Skeletal muscle tissue (tissue), 4 donors: ENCODE data around the gene SCAF4. TPM values are rescaled to one million over a fixed set of nuclear protein-coding genes. Genes with fewer than 3 reads are reported as not detected.
"Not testable (repeated sequence)": the region's sequence is repeated elsewhere in the genome, so short reads cannot be mapped to it uniquely, and the experiment has no call there.

Experiments
- H3K27ac ChIP-seq: one replicate; pipeline ENCODE4 v1.7.0; 2013; ENCODE audit warnings: mild to moderate bottlenecking, low read depth, low read length, inconsistent platforms
- H3K27me3 ChIP-seq, 3 donors: one replicate each; pipeline ENCODE4 v1.7.0; 2013; ENCODE audit warnings: low read length in 3 of 3; ENCODE audit not compliant: control insufficient read depth in 3 of 3, insufficient read depth in 3 of 3
- H3K36me3 ChIP-seq, 3 donors: one replicate each; pipeline ENCODE4 v1.7.0; 2013; ENCODE audit warnings: low read length in 3 of 3; ENCODE audit not compliant: control insufficient read depth in 3 of 3, insufficient read depth in 3 of 3
- H3K4me1 ChIP-seq, 3 donors: one replicate each; pipeline ENCODE4 v1.7.0; 2013; ENCODE audit warnings: low read length in 3 of 3, mild to moderate bottlenecking in 3 of 3; ENCODE audit not compliant: control insufficient read depth in 3 of 3, insufficient read depth in 3 of 3
- H3K4me3 ChIP-seq, 3 donors: one replicate each; pipeline ENCODE4 v1.7.0; 2013; ENCODE audit warnings: low read length in 3 of 3
- H3K9ac ChIP-seq, 3 donors: one replicate each; pipeline ENCODE4 v1.7.0; 2013; ENCODE audit warnings: low read length in 3 of 3, mild to moderate bottlenecking in 3 of 3, moderate library complexity in 2 of 3, low read depth in 1 of 3
- H3K9me3 ChIP-seq, 3 donors: one replicate each; pipeline ENCODE4 v1.7.0; 2013; ENCODE audit warnings: low read length in 3 of 3; ENCODE audit not compliant: control insufficient read depth in 3 of 3
- total RNA-seq: library from RNA; depleted of rRNA; stranded (reverse); fragments of >200 nt; gene quantifications from one replicate; pipeline ENCODE4 v1.2.3, GENCODE V29; 2014
- donor health status: Osteomylitis.

Gene SCAF4
- total RNA-seq, 1 donor from 2014 or later, result 8.4 TPM

DNA sequence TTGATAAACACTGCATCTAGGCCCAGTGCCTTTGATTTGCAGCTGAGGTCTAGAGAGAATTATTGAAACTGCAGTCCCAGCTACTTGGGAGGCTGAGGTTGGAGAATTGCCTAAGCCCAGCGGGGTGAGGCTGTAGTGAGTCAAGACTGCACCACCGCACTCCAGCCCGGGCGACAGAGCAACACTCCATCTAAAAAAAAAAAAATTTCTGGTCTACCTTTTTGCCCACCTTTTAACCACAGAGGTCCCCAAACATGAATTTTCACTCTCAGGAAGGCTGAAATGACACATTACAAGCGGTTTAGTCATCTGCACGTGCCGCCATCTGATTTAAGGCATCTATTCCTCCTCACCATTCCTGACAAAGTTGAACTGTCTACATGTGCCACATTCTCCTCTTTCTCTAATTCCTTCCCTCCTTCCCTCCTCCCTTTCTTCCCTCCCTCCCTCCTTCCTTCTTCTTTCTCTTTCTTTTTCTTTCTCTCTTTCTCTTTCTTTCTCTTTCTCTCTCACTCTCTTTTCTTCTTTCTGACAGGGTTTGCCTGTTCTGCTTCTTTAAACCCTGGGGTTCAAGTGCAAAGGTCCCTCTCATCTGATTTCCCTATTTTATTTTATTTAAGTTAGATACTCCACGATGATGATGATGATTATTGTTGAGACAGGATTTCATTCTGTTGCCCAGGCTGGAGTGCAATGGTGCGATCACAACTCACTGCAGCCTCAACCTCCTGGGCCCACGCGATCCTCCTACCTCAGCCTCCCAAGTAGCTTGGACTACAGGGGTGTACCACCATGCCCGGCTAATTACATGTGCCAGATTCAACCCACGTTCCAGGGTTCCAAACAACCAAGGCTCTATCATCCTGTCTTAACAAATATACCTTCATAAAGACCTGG lies 75.5 kb downstream of the SCAF4 start:
- peaks cover 3 to 9% (median 7%) of the 10 kb centered on the region in 3 donors for H3K4me1 ChIP-seq

DNA sequence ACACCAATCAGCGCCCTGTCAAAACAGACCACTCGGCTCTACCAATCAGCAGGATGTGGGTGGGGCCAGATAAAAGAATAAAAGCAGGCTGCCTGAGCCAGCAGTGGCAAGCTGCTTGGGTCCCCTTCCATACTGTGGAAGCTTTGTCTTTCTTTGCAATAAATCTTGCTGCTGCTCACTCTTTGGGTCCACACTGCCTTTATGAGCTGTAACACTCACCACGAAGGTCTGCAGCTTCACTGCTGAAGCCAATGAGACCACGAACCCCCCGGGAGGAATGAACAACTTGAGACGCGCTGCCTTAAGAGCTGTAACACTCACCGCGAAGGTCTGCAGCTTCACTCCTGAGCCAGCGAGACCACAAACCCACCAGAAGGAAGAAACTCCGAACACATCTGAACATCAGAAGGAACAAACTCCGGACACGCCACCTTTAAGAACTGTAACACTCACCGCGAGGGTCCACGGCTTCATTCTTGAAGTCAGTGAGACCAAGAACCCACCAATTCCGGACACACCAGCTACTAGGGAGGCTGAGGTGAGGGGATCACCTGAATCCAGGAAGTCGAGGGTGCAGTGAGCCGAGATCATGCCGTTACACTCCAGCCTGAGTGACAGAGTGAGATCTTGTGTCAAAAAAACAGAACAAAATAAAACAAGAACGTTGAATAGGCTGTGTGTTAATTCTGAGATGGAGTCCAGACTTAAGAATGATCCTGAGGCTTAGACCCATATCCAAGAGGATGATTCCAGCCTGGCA lies 76.9 kb downstream of the SCAF4 start:
- not testable (repeated sequence) for H3K27ac ChIP-seq, H3K9me3 ChIP-seq, H3K4me3 ChIP-seq, H3K4me1 ChIP-seq, H3K27me3 ChIP-seq, H3K36me3 ChIP-seq, H3K9ac ChIP-seq

More for the DNA sequence above, 75.5 kb downstream of the SCAF4 start:
- no peak overlapping the region for H3K4me3 ChIP-seq
- H3K27ac ChIP-seq, result no peak overlapping the region
- H3K36me3 ChIP-seq, result no peaks in the 10 kb centered on the region
- H3K27me3 ChIP-seq, result no peaks in the 10 kb centered on the region
- H3K9ac ChIP-seq, result no peak overlapping the region
- no peaks in the 10 kb centered on the region for H3K9me3 ChIP-seq

DNA sequence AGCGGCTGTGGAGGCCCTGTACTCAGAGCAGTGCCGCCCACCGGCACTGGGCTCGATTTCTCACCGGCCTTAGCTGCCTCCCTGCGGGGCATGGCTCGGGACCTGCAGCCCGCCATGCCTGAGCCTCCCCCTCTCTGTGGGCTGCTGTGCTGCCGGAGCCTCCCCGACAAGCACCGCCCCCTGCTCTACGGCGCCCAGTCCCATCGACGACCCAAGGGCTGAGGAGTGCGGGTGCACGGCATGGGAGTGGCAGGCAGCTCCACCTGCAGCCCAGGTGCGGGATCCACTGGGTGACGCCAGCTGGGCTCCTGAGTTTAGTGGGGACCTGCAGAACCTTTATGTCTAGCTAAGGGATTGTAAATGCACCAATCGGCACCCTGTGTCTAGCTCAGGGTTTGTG lies 77.6 kb downstream of the SCAF4 start:
- Histone ChIP-seq H3K4me3 (no peak overlapping the region), H3K36me3 (no peaks in the 10 kb centered on the region), H3K9ac (no peak overlapping the region), H3K27me3 (no peaks in the 10 kb centered on the region), H3K9me3 (no peaks in the 10 kb centered on the region), H3K4me1 (peaks cover 0 to 4% (median 3%) of the 10 kb centered on the region in 3 donors), H3K27ac (no peak overlapping the region)

DNA sequence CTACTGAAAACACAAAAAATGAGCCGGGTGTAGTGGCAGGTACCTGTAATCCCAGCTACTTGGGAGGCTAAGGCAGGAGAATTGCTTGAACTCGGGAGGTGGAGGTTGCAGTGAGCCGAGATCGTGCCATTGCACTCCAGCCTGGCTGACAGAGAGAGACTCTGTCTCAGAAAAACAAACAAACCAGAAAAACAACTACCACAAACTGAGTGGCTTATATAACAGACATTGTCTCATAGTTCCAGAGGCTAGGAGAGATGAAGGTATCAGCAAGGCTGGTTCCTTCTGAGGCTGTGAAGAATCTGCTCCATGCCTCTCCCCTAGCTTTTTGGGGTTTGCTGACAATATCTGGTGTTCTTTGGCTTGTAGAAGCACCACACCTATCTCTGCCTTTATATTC lies 80.4 kb downstream of the SCAF4 start:
- not testable (repeated sequence) for H3K27ac ChIP-seq, H3K4me1 ChIP-seq, H3K9me3 ChIP-seq, H3K9ac ChIP-seq, H3K36me3 ChIP-seq, H3K27me3 ChIP-seq, H3K4me3 ChIP-seq

DNA sequence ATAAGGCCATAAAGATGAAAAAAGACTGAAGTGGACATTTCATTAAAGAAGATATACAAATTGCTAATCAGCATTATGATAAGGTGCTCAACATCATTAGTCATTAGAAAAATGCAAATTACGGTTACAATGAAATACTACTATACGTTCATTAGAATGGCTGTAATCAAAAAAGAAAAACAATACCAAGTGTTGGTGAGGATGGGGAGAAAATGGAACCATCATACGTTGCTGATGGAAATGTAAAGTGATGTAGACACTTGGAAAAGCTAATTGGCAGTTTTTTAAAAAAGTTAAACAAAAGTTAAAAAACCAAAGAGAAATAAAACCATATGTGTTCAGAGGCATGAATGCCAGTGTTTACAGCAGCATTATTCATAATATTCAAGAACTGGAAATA lies 81.0 kb downstream of the SCAF4 start:
- no peaks in the 10 kb centered on the region for H3K4me1 ChIP-seq
- H3K9ac ChIP-seq, result no peak overlapping the region
- H3K4me3 ChIP-seq, result no peak overlapping the region
- H3K36me3 ChIP-seq, result no peaks in the 10 kb centered on the region
- no peaks in the 10 kb centered on the region for H3K27me3 ChIP-seq
- no peaks in the 10 kb centered on the region for H3K9me3 ChIP-seq
- no peak overlapping the region for H3K27ac ChIP-seq

DNA sequence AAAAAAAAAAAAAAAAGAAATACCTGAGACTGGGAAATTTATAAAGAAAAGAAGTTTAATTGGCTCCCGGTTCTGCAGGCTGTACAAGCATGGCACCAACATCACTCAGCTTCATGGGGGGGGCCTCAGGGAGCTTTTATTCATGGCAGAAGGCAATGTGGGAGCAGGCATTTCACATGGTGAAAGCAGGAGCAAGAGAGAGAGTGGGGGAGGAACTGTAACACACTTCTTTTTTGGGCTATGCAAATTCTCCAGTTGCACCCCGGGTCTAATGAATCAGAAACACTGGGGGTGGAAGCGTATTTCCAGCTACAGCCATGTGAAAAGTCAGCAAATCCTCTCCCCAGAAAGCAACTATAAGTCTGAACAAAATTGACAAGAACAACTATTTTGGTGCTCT lies 84.3 kb downstream of the SCAF4 start:
- Histone ChIP-seq H3K36me3 (no peaks in the 10 kb centered on the region), H3K27ac (no peak overlapping the region), H3K4me1 (no peaks in the 10 kb centered on the region), H3K4me3 (no peak overlapping the region), H3K9me3 (no peaks in the 10 kb centered on the region), H3K9ac (no peak overlapping the region), H3K27me3 (no peaks in the 10 kb centered on the region)

DNA sequence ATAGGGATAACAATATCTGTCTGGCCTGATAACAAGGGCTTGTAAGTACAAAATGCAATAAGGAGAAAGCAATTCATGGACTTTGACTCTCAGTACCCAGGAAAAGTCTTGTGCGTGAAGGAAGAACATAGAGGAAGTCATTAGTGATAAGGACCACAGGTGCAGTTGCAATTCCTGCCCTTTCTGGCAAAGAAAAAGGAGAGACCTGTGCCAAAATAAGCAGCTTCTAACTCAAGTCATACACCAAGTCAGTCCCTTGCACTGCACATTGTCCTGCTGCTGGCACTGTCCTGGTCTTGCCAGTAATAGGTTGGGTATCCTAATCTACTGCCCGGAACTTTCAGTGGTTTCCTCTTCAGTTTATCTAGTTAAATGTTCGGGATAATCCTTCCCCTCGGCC lies 87.3 kb downstream of the SCAF4 start:
- H3K9me3 ChIP-seq, result no peaks in the 10 kb centered on the region
- H3K27ac ChIP-seq, result no peak overlapping the region
- no peaks in the 10 kb centered on the region for H3K4me1 ChIP-seq
- H3K36me3 ChIP-seq, result no peaks in the 10 kb centered on the region
- H3K9ac ChIP-seq, result no peak overlapping the region
- H3K4me3 ChIP-seq, result no peak overlapping the region
- H3K27me3 ChIP-seq, result no peaks in the 10 kb centered on the region

DNA sequence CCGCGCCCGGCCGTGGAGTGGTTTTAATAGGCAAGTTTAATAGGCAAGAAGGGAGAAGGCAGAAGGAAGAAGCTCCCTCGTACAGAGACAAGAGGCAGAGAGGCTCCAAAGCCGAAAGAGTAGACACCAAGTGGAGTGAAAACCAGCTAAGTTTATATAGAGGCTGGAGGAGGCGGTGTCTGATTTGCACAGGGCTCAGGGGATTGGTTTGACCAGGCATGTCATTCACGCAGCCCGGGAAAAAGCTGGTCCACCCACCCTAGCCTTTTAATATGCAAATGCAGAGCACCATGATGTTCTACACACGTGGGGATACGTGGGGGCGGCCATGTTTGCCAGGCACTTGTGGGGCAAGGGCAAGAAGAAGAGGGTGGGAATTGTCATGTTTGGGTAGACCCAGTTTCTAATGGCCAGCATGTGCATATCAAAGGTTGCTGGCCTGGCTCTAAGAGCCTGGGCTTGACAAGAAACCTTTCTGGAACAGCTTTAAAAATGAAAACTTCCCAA lies 90.4 kb downstream of the SCAF4 start:
- Histone ChIP-seq H3K9ac (no peak overlapping the region), H3K4me1 (no peaks in the 10 kb centered on the region), H3K4me3 (no peak overlapping the region)

DNA sequence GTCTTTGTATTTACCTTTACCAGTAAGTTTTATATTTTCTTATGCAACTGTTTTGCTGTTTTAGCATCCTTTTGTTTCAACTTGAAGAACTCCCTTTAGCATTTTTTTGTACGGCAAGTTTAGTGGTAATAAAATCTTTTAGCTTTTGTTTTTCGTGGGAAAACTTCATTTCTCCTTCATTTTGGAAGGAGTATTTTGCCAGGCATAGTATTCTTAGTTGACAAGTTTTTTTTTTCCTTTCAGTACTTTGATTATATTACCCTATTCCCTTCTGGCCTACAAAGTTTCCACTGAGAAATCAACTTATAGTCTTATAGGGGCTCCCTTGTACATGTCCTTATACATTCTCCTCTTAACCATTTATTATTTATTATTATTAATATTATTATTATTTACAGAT lies 95.0 kb downstream of the SCAF4 start:
- no peak overlapping the region for H3K4me3 ChIP-seq
- no peak overlapping the region for H3K9ac ChIP-seq
- H3K36me3 ChIP-seq, result no peaks in the 10 kb centered on the region
- H3K4me1 ChIP-seq, result no peaks in the 10 kb centered on the region
- H3K27ac ChIP-seq, result no peak overlapping the region
- no peaks in the 10 kb centered on the region for H3K9me3 ChIP-seq
- H3K27me3 ChIP-seq, result no peaks in the 10 kb centered on the region

More for the DNA sequence above, 90.4 kb downstream of the SCAF4 start:
- Histone ChIP-seq H3K36me3 (no peaks in the 10 kb centered on the region), H3K9me3 (no peaks in the 10 kb centered on the region), H3K27me3 (no peaks in the 10 kb centered on the region), H3K27ac (no peak overlapping the region)

DNA sequence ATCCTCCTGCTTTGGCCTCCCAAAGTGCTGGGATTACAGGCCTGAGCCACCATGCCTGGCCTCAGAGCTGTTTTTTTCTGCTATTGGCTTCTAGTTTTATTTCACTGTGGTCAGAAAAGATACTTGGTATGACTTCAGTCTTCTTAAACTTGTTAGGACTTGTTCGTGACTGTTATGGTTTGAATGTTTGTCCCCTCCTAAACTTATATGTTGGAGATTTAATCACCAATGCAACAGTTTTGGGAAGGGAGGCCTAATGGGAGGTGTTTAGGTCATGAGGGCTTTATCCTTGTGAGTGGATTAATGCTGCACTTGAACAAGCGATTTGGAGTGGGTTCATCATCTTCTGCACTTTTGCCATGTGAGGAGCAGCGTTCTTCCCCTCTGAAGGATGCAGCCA lies 96.9 kb downstream of the SCAF4 start:
- Histone ChIP-seq H3K36me3 (no peaks in the 10 kb centered on the region), H3K9ac (no peak overlapping the region)

More for the DNA sequence above, 96.9 kb downstream of the SCAF4 start:
- H3K27me3 ChIP-seq, result no peaks in the 10 kb centered on the region
- no peak overlapping the region for H3K4me3 ChIP-seq
- H3K4me1 ChIP-seq, result no peaks in the 10 kb centered on the region
- H3K9me3 ChIP-seq, result no peaks in the 10 kb centered on the region
- no peak overlapping the region for H3K27ac ChIP-seq
